HEK293 (cell line): ENCODE results near the gene PRC1.

Source experiments
- FEZF1 ChIP-seq: fragments of 450-650 bp; formaldehyde crosslinking; IDR thresholded peaks from 2 replicates; pipeline ENCODE4 v1.5.1; 2016; ENCODE audit warnings: missing biosample characterization, missing genetic modification characterization
- GLIS2 ChIP-seq: fragments of 450-650 bp; formaldehyde crosslinking; IDR thresholded peaks from 2 replicates; pipeline ENCODE4 v1.5.1; 2016; ENCODE audit warnings: missing biosample characterization, missing genetic modification characterization
- INSM2 ChIP-seq: fragments of 450-650 bp; formaldehyde crosslinking; IDR thresholded peaks from 2 replicates; pipeline ENCODE4 v1.5.1; 2016; ENCODE audit warnings: missing biosample characterization, missing genetic modification characterization
- MYNN ChIP-seq: fragments of 450-650 bp; formaldehyde crosslinking; IDR thresholded peaks from 2 replicates; pipeline ENCODE4 v1.5.1; 2016; ENCODE audit warnings: missing biosample characterization, missing genetic modification characterization, borderline replicate concordance
- OVOL3 ChIP-seq: fragments of 450-650 bp; formaldehyde crosslinking; IDR thresholded peaks from 2 replicates; pipeline ENCODE4 v1.5.1; 2016; ENCODE audit warnings: missing biosample characterization, missing genetic modification characterization
- YY2 ChIP-seq: fragments of 450-650 bp; formaldehyde crosslinking; IDR thresholded peaks from 2 replicates; pipeline ENCODE4 v1.5.1; 2016; ENCODE audit warnings: missing biosample characterization, missing genetic modification characterization
- ZBTB1 ChIP-seq: fragments of 450-650 bp; formaldehyde crosslinking; IDR thresholded peaks from 2 replicates; pipeline ENCODE4 v1.5.1; 2016; ENCODE audit warnings: missing biosample characterization, missing genetic modification characterization
- ZBTB10 ChIP-seq: fragments of 450-650 bp; formaldehyde crosslinking; IDR thresholded peaks from 2 replicates; pipeline ENCODE4 v1.5.1; 2016; ENCODE audit warnings: missing biosample characterization, missing genetic modification characterization
- ZBTB20 ChIP-seq: fragments of 450-650 bp; formaldehyde crosslinking; IDR thresholded peaks from 2 replicates; pipeline ENCODE4 v1.5.1; 2016; ENCODE audit warnings: missing biosample characterization, missing genetic modification characterization
- ZBTB26 ChIP-seq: fragments of 450-650 bp; formaldehyde crosslinking; optimal IDR thresholded peaks from 2 replicates; pipeline ENCODE3; 2016; ENCODE audit warnings: missing biosample characterization, mild to moderate bottlenecking, missing genetic modification characterization
- ZFHX2 ChIP-seq: fragments of 450-650 bp; formaldehyde crosslinking; conservative IDR thresholded peaks from 2 replicates; pipeline ENCODE4 v1.5.1; 2016; ENCODE audit warnings: missing biosample characterization, missing genetic modification characterization
- ZFP41 ChIP-seq: fragments of 450-650 bp; formaldehyde crosslinking; IDR thresholded peaks from 2 replicates; pipeline ENCODE4 v1.5.1; 2016; ENCODE audit warnings: missing biosample characterization, missing genetic modification characterization, borderline replicate concordance
- ZIC2 ChIP-seq: fragments of 450-650 bp; formaldehyde crosslinking; IDR thresholded peaks from 2 replicates; pipeline ENCODE4 v1.5.1; 2016; ENCODE audit warnings: missing biosample characterization, missing genetic modification characterization
- ZNF16 ChIP-seq: fragments of 450-650 bp; formaldehyde crosslinking; IDR thresholded peaks from 2 replicates; pipeline ENCODE4 v1.5.1; 2016; ENCODE audit warnings: low read depth, missing biosample characterization, missing genetic modification characterization
- ZNF26 ChIP-seq: fragments of 450-650 bp; formaldehyde crosslinking; IDR thresholded peaks from 2 replicates; pipeline ENCODE4 v1.5.1; 2016; ENCODE audit warnings: missing biosample characterization, missing genetic modification characterization
- ZNF302 ChIP-seq: fragments of 450-650 bp; formaldehyde crosslinking; IDR thresholded peaks from 2 replicates; pipeline ENCODE4 v1.5.1; 2016; ENCODE audit warnings: missing biosample characterization, missing genetic modification characterization, low read depth
- ZNF324 ChIP-seq: fragments of 450-650 bp; formaldehyde crosslinking; IDR thresholded peaks from 2 replicates; pipeline ENCODE4 v1.5.1; 2016; ENCODE audit warnings: missing biosample characterization, missing genetic modification characterization
- ZNF354C ChIP-seq: fragments of 450-650 bp; formaldehyde crosslinking; IDR thresholded peaks from 2 replicates; pipeline ENCODE4 v1.5.1; 2016; ENCODE audit warnings: missing biosample characterization, missing genetic modification characterization, low read depth, borderline replicate concordance
- ZNF404 ChIP-seq: fragments of 450-650 bp; formaldehyde crosslinking; IDR thresholded peaks from 2 replicates; pipeline ENCODE4 v1.5.1; 2017; ENCODE audit warnings: missing biosample characterization, missing genetic modification characterization
- ZNF423 ChIP-seq: fragments of 450-650 bp; formaldehyde crosslinking; IDR thresholded peaks from 2 replicates; pipeline ENCODE4 v1.5.1; 2016; ENCODE audit warnings: missing biosample characterization, missing genetic modification characterization
- ZNF426 ChIP-seq: fragments of 450-650 bp; formaldehyde crosslinking; IDR thresholded peaks from 2 replicates; pipeline ENCODE4 v1.5.1; 2017; ENCODE audit warnings: missing biosample characterization, missing genetic modification characterization, mild to moderate bottlenecking, inconsistent platforms, moderate library complexity
- ZNF510 ChIP-seq: fragments of 450-650 bp; formaldehyde crosslinking; IDR thresholded peaks from 2 replicates; pipeline ENCODE4 v1.5.1; 2018; ENCODE audit warnings: mild to moderate bottlenecking, missing genetic modification characterization, missing biosample characterization; ENCODE audit not compliant: insufficient replicate concordance
- ZNF544 ChIP-seq: fragments of 450-650 bp; formaldehyde crosslinking; IDR thresholded peaks from 2 replicates; pipeline ENCODE4 v1.5.0; 2017; ENCODE audit warnings: missing biosample characterization, missing genetic modification characterization
- ZNF555 ChIP-seq: fragments of 450-650 bp; formaldehyde crosslinking; conservative IDR thresholded peaks from 2 replicates; pipeline ENCODE4 v1.5.1; 2017; ENCODE audit warnings: missing biosample characterization, mild to moderate bottlenecking, missing genetic modification characterization, inconsistent platforms
- ZNF558 ChIP-seq: fragments of 450-650 bp; formaldehyde crosslinking; IDR thresholded peaks from 2 replicates; pipeline ENCODE4 v1.5.1; 2016; ENCODE audit warnings: missing biosample characterization, missing genetic modification characterization
- ZNF560 ChIP-seq: fragments of 450-650 bp; formaldehyde crosslinking; IDR thresholded peaks from 2 replicates; pipeline ENCODE4 v1.5.1; 2017; ENCODE audit warnings: missing biosample characterization, missing genetic modification characterization, borderline replicate concordance
- ZNF596 ChIP-seq: fragments of 450-650 bp; IDR thresholded peaks from 2 replicates; pipeline ENCODE4 v1.5.0; 2018; ENCODE audit warnings: missing biosample characterization, mild to moderate bottlenecking, missing genetic modification characterization, moderate library complexity
- ZNF654 ChIP-seq: fragments of 450-650 bp; formaldehyde crosslinking; IDR thresholded peaks from 2 replicates; pipeline ENCODE4 v1.5.1; 2016; ENCODE audit warnings: low read depth, missing biosample characterization, missing genetic modification characterization
- ZNF701 ChIP-seq: fragments of 450-650 bp; formaldehyde crosslinking; IDR thresholded peaks from 2 replicates; pipeline ENCODE4 v1.5.1; 2016; ENCODE audit warnings: missing biosample characterization, missing genetic modification characterization
- ZNF777 ChIP-seq: fragments of 450-650 bp; formaldehyde crosslinking; IDR thresholded peaks from 2 replicates; pipeline ENCODE4 v1.5.1; 2017; ENCODE audit warnings: missing biosample characterization, missing genetic modification characterization, borderline replicate concordance
- ZNF791 ChIP-seq: fragments of 450-650 bp; formaldehyde crosslinking; IDR thresholded peaks from 2 replicates; pipeline ENCODE4 v1.5.1; 2016; ENCODE audit warnings: missing biosample characterization, missing genetic modification characterization
- ZNF792 ChIP-seq: fragments of 450-650 bp; formaldehyde crosslinking; IDR thresholded peaks from 2 replicates; pipeline ENCODE4 v1.5.1; 2016; ENCODE audit warnings: missing biosample characterization, missing genetic modification characterization
- ZSCAN23 ChIP-seq: fragments of 450-650 bp; formaldehyde crosslinking; IDR thresholded peaks from 2 replicates; pipeline ENCODE4 v1.5.1; 2016; ENCODE audit warnings: missing biosample characterization, missing genetic modification characterization
- ZSCAN5A ChIP-seq: fragments of 450-650 bp; formaldehyde crosslinking; IDR thresholded peaks from 2 replicates; pipeline ENCODE4 v1.5.1; 2016; ENCODE audit warnings: missing biosample characterization, missing genetic modification characterization
- ZXDB ChIP-seq: fragments of 450-650 bp; formaldehyde crosslinking; IDR thresholded peaks from 2 replicates; pipeline ENCODE4 v1.5.1; 2016; ENCODE audit warnings: missing biosample characterization, missing genetic modification characterization

The PRC1 gene

GRCh38 chr15:91021516-91022074 is 27.3 kb upstream of the PRC1 start (continued):
- no peak for TF ChIP-seq ZNF791 (tag by site-specific recombination)
- TF ChIP-seq ZBTB20 (tag by site-specific recombination), result peak; percentile 19; the same call in 1 of the 2 replicates
- TF ChIP-seq ZNF555, result no peak
- no peak for TF ChIP-seq ZNF701
- no peak for TF ChIP-seq ZNF544
- TF ChIP-seq ZFP41, result no peak
- no peak for TF ChIP-seq ZNF777
- no peak for TF ChIP-seq MYNN (tag by site-specific recombination)
- no peak for TF ChIP-seq ZBTB1 (tag by site-specific recombination)
- TF ChIP-seq ZXDB (tag by site-specific recombination), result peak; percentile 51
- TF ChIP-seq INSM2 (tag by site-specific recombination), result no peak
- TF ChIP-seq FEZF1, result no peak; the same call in 1 of the 2 replicates
- TF ChIP-seq ZBTB26 (tag by site-specific recombination), result no peak
- TF ChIP-seq ZNF324 (tag by site-specific recombination), result no peak
- no peak for TF ChIP-seq ZNF354C
- no peak for TF ChIP-seq ZNF558 (tag by site-specific recombination)
- TF ChIP-seq ZNF654 (tag by site-specific recombination), result no peak
- TF ChIP-seq ZNF16 (tag by site-specific recombination), result no peak
- no peak for TF ChIP-seq YY2 (tag by site-specific recombination)
- TF ChIP-seq ZIC2 (tag by site-specific recombination), result no peak
- no peak for TF ChIP-seq ZNF302
- TF ChIP-seq OVOL3 (tag by site-specific recombination), result no peak
- no peak for TF ChIP-seq ZBTB10
- no peak for TF ChIP-seq GLIS2 (tag by site-specific recombination)
- no peak for TF ChIP-seq ZNF404
- no peak for TF ChIP-seq ZNF426 (tag by site-specific recombination)
- TF ChIP-seq ZNF26 (tag by site-specific recombination), result no peak
- TF ChIP-seq ZNF423 (tag by site-specific recombination), result no peak
- no peak for TF ChIP-seq ZNF560
- TF ChIP-seq ZNF596 (tag by site-specific recombination), result no peak
- TF ChIP-seq ZSCAN5A (tag by site-specific recombination), result no peak
- TF ChIP-seq ZFHX2 (tag by site-specific recombination), result no peak
- no peak for TF ChIP-seq ZSCAN23
- TF ChIP-seq ZNF510 (tag by site-specific recombination), result no peak
- no peak for TF ChIP-seq ZNF792 (tag by site-specific recombination)
